CMK (cell line): ENCODE measurements around the gene TBC1D22A.
"Not testable (repeated sequence)": the region's sequence is repeated elsewhere in the genome, so short reads cannot be mapped to it uniquely, and the experiment has no call there.

Experiments
- DNase-seq: peaks from one replicate; pipeline ENCODE4 v3.0.0-alpha.2; 2010; ENCODE audit warnings: low read depth

Gene TBC1D22A

GRCh38 chr22:46774253-46774979 is 12.0 kb downstream of the TBC1D22A start:
- no peak for DNase-seq

GRCh38 chr22:46774980-46775849 is 12.8 kb downstream of the TBC1D22A start:
- no peak for DNase-seq

- DNase-seq, result no peak
Observed at GRCh38 chr22:46775850-46776826, 13.7 kb downstream of the TBC1D22A start.

- DNase-seq, result no peak
Observed at GRCh38 chr22:46776876-46777608, 14.6 kb downstream of the TBC1D22A start.

- no peak for DNase-seq
Observed at GRCh38 chr22:46777609-46777970, 15.1 kb downstream of the TBC1D22A start.

GRCh38 chr22:46779023-46779422 is 16.6 kb downstream of the TBC1D22A start:
- no peak for DNase-seq

- no peak for DNase-seq
Observed at GRCh38 chr22:46779651-46780050, 17.2 kb downstream of the TBC1D22A start.

- no peak for DNase-seq
Observed at GRCh38 chr22:46780453-46780852, 18.0 kb downstream of the TBC1D22A start.

GRCh38 chr22:46781291-46781690 is 18.8 kb downstream of the TBC1D22A start:
- no peak for DNase-seq

GRCh38 chr22:46782200-46782599 is 19.8 kb downstream of the TBC1D22A start:
- DNase-seq, result not testable (repeated sequence)

- no peak for DNase-seq
Observed at GRCh38 chr22:46783721-46784120, 21.3 kb downstream of the TBC1D22A start.

- no peak for DNase-seq
Observed at GRCh38 chr22:46788441-46789172, 26.2 kb downstream of the TBC1D22A start.

- DNase-seq, result no peak
Observed at GRCh38 chr22:46789992-46790391, 27.5 kb downstream of the TBC1D22A start.

GRCh38 chr22:46791201-46791731 is 28.8 kb downstream of the TBC1D22A start:
- DNase-seq, result peak; percentile 20

GRCh38 chr22:46792061-46792796 is 29.8 kb downstream of the TBC1D22A start:
- DNase-seq, result no peak

GRCh38 chr22:46792841-46793261 is 30.4 kb downstream of the TBC1D22A start:
- no peak for DNase-seq

GRCh38 chr22:46793497-46793896 is 31.0 kb downstream of the TBC1D22A start:
- no peak for DNase-seq

GRCh38 chr22:46794067-46794466 is 31.6 kb downstream of the TBC1D22A start:
- no peak for DNase-seq

- no peak for DNase-seq
Observed at GRCh38 chr22:46794491-46794890, 32.0 kb downstream of the TBC1D22A start.

- no peak for DNase-seq
Observed at GRCh38 chr22:46795140-46795539, 32.7 kb downstream of the TBC1D22A start.
